Measurements from ENCODE around the gene ZNF428. TPM values are rescaled to one million over a fixed set of nuclear protein-coding genes. Genes with fewer than 3 reads are reported as not detected.

The ZNF428 gene
- total RNA-seq, 2 donors from 2014 or later, result 24.4 to 31.6 TPM

GRCh38 chr19:43612374-43612773, 7.1 kb downstream of the ZNF428 start:
- no peak overlapping the region for H3K27ac ChIP-seq
- ATAC-seq, result no peak
- peaks cover 0 to 5% of the 10 kb centered on the region in 2 donors for H3K36me3 ChIP-seq (replicated peaks in 1 of 2; ENCODE audit: insufficient read depth in 1 of 2, low read depth in 2 of 2)
- peaks cover 11% of the 10 kb centered on the region for H3K4me1 ChIP-seq
- 91 to 96% methylated on average over 5 to 12 of the region's 12 CpGs for WGBS, 2 donors
- intact Hi-C loops (cut with DNase I), result no loop called here
- no peak overlapping the region for H3K4me3 ChIP-seq
- H3K27me3 ChIP-seq, result no peaks in the 10 kb centered on the region
- no peaks in the 10 kb centered on the region for H3K9me3 ChIP-seq
- TF ChIP-seq POLR2A (IDR thresholded peaks at IDR 0.05), result no peak
- no peak for TF ChIP-seq CTCF (IDR thresholded peaks at IDR 0.05)
- no peak for DNase-seq

- DNase-seq, result no peak
- Histone ChIP-seq H3K4me1 (peaks cover 14% of the 10 kb centered on the region), H3K36me3 (replicated peaks in 1 of 2; ENCODE audit: insufficient read depth in 1 of 2, low read depth in 2 of 2) (peaks cover 0 to 5% of the 10 kb centered on the region in 2 donors), H3K9me3 (no peaks in the 10 kb centered on the region), H3K27ac (no peak within 1 kb of the TSS), H3K27me3 (no peaks in the 10 kb centered on the region), H3K4me3 (no peak within 1 kb of the TSS)
- TF ChIP-seq POLR2A (IDR thresholded peaks at IDR 0.05), result no peak
- no peak for TF ChIP-seq CTCF (IDR thresholded peaks at IDR 0.05)
- ATAC-seq, result no peak
- WGBS, 2 donors, result 95 to 97% methylated on average over 3 of the region's 3 CpGs
- intact Hi-C loops (cut with DNase I), result no loop called here
These were observed 7.6 kb downstream of the ZNF428 start, which contains the start of gene SRRM5 for GRCh38 chr19:43611788-43612187. SRRM5 (plus strand) TSS chr19:43612088; CDS start chr19:43612122, 34 bp downstream.

DNA sequence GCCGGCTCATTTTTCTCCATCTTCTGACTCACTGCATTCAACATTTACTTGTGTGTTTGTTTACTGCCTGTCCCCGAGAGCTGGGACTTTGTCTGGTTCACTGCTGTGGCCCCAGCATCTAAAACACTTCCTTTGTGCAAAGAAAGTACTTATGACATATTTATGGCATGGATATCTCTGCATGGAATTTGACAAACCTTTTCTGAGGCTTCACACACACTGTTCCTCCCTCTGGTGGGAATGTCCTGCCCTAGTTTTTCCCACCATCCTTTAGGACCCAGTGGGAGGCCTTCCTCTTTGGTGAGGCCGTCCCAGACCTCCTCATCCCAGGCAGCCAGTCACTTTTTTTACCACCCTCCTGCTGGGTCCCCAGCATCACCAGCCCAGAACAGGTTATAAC, 8.9 kb downstream of the ZNF428 start:
- intact Hi-C loops (cut with DNase I), result no loop called here
- Histone ChIP-seq H3K4me3 (no peak overlapping the region), H3K36me3 (replicated peaks in 1 of 2; ENCODE audit: insufficient read depth in 1 of 2, low read depth in 2 of 2) (peaks cover 0 to 5% of the 10 kb centered on the region in 2 donors), H3K9me3 (no peaks in the 10 kb centered on the region), H3K4me1 (peaks cover 14% of the 10 kb centered on the region), H3K27me3 (no peaks in the 10 kb centered on the region), H3K27ac (no peak overlapping the region)
- DNase-seq (no peak), ATAC-seq (no peak)
- TF ChIP-seq POLR2A (IDR thresholded peaks at IDR 0.05) (no peak), CTCF (IDR thresholded peaks at IDR 0.05) (no peak)
- WGBS, 2 donors, result 71 to 82% methylated on average over 3 of the region's 3 CpGs

DNA sequence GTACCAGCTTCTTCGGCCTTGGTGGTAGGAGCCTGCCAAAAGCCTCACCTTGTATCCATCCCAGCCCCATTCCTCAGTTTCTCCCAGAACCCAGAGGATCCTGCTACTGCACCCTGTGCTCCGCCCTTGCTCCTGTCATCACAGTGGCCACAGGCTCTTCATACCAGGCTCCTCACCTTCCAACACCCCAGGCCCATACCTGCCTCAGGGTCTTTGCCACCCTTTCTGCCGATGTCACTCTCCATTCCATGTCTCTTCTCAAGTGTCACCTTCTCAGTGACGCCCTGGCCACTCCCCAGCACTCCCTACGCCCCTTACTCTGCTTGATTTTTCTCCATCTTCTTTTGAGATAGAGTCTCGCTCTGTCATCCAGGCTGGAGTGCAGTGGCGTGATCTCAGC, 9.6 kb downstream of the ZNF428 start:
- TF ChIP-seq CTCF (IDR thresholded peaks at IDR 0.05) (no peak), POLR2A (IDR thresholded peaks at IDR 0.05) (no peak)
- no peak for ATAC-seq
- 89 to 90% methylated on average over 7 of the region's 7 CpGs for WGBS, 2 donors
- Histone ChIP-seq H3K9me3 (no peaks in the 10 kb centered on the region), H3K27ac (no peak overlapping the region), H3K4me1 (peaks cover 11% of the 10 kb centered on the region), H3K27me3 (no peaks in the 10 kb centered on the region), H3K4me3 (no peak overlapping the region), H3K36me3 (replicated peaks in 1 of 2; ENCODE audit: insufficient read depth in 1 of 2, low read depth in 2 of 2) (peaks cover 0 to 5% of the 10 kb centered on the region in 2 donors)
- no peak for DNase-seq
- intact Hi-C loops (cut with DNase I), result no loop called here
